ENCODE data around the gene DPAGT1. TPM values are rescaled to one million over a fixed set of nuclear protein-coding genes. Genes with fewer than 3 reads are reported as not detected.

The DPAGT1 gene
- total and polyA plus RNA-seq, 2 of the 8 experiments (the other 6 are each of a cell fraction or from before 2014, with no cell fraction given), result 59.8 to 236 TPM

GRCh38 chr11:119085437-119085847 lies 16.2 kb downstream of the DPAGT1 start:
- H4K91ac ChIP-seq (replicated peaks; ENCODE audit: insufficient read length, low read length), result no peak overlapping the region
- DNase-seq (ENCODE audit: low read depth in 1 of 2, low spot score in 2 of 2), result no peak
- H2BK15ac ChIP-seq (ENCODE audit: low read length), result 0 out of 2 replicates have a peak overlapping the region, but pooled peaks have one; percentile 1
- TF ChIP-seq RBBP5 (IDR thresholded peaks at IDR 0.05; ENCODE audit: borderline replicate concordance, low read depth, low read length), result no peak
- no peak for TF ChIP-seq USF2 (IDR thresholded peaks at IDR 0.05; ENCODE audit: low read length)
- TF ChIP-seq ATF3 (IDR thresholded peaks at IDR 0.05; ENCODE audit: insufficient read depth, low read depth, low read length), result no peak
- TF ChIP-seq ASH2L (IDR thresholded peaks at IDR 0.05; ENCODE audit: low read length), result peak; percentile 15
- peak overlapping the region; percentile 2; the same call in 1 of the 2 replicates for H2BK12ac ChIP-seq (ENCODE audit: low read depth, low read length)
- no peak overlapping the region; the same call in 1 of the 2 replicates for H3K18ac ChIP-seq (ENCODE audit: extremely low read depth, low read length)
- H3K79me1 ChIP-seq (ENCODE audit: low read depth, low read length), result peaks cover 9% of the 10 kb centered on the region
- ChIA-PET POLR2A (ENCODE audit: partially characterized antibody) (interaction anchor here (0.9 to 9.2 kb wide), 20 partner anchors 11 to 253 kb away, joined by 3 to 141 read pairs (median 6); partner anchors contain the start of genes ABCG4, C2CD2L, HINFP and HYOU1), CTCF (ENCODE audit: partially characterized antibody) (interaction anchor here (0.8 to 2.4 kb wide), 8 partner anchors 15 to 111 kb away, joined by 3 to 7 read pairs (median 4); partner anchors contain the start of gene HINFP)
- peaks cover 2 to 26% (median 9%) of the 10 kb centered on the region in 4 experiments; a peak in 7 of 8 replicates for H3K36me3 ChIP-seq (ENCODE audit: control insufficient read depth in 2 of 4, insufficient read depth in 4 of 4, low read length in 3 of 4)
- peak overlapping the region; percentile 80 for H3K56ac ChIP-seq (replicated peaks; ENCODE audit: insufficient read length, low read depth, low read length)
- H3K27ac ChIP-seq (ENCODE audit: low read depth, low read length), result peak overlapping the region; percentile 70
- H2BK120ac ChIP-seq (replicated peaks; ENCODE audit: low read depth, low read length), result no peak overlapping the region
- H4K8ac ChIP-seq (ENCODE audit: extremely low read depth, insufficient read depth, low read length), result peak overlapping the region; percentile 73
- H3K79me2 ChIP-seq (ENCODE audit: control insufficient read depth in 1 of 2, insufficient read depth in 2 of 2, low read length in 2 of 2), result peaks cover 3 to 18% of the 10 kb centered on the region in 2 experiments; a peak in 3 of 4 replicates
- no peaks in the 10 kb centered on the region for H3K9me3 ChIP-seq (ENCODE audit: insufficient read depth in 2 of 2, low read depth in 1 of 2, low read length in 1 of 2)
- peaks cover 0 to 1% of the 10 kb centered on the region in 2 experiments for H4K20me1 ChIP-seq (replicated peaks in 1 of 2; ENCODE audit: control insufficient read depth in 1 of 2, insufficient read depth in 2 of 2, low read length in 2 of 2)
- peak overlapping the region; percentile 89 to 90 for H3K4me2 ChIP-seq (ENCODE audit: insufficient read depth in 1 of 2, low read depth in 2 of 2, low read length in 2 of 2)
- peaks cover 7% of the 10 kb centered on the region; the same call in 1 of the 2 replicates for H3K23me2 ChIP-seq (ENCODE audit: low read depth, low read length)
- peak overlapping the region; percentile 76 to 92 (median 86) for H3K9ac ChIP-seq (replicated peaks in 1 of 4; ENCODE audit: extremely low read depth in 1 of 4, low read depth in 3 of 4, low read length in 3 of 4)
- H2BK5ac ChIP-seq (ENCODE audit: low read depth, low read length), result 0 out of 2 replicates have a peak overlapping the region, but pooled peaks have one; percentile 11
- no peak overlapping the region for H4K5ac ChIP-seq (ENCODE audit: insufficient read length, low read depth, low read length)
- H3K27me3 ChIP-seq (replicated peaks in 1 of 4; ENCODE audit: control insufficient read depth in 3 of 4, extremely low read depth in 1 of 4, insufficient read depth in 3 of 4, low read length in 3 of 4), result no peaks in the 10 kb centered on the region
- no peak overlapping the region for H3K23ac ChIP-seq (ENCODE audit: insufficient read length)
- no peak overlapping the region for H3K4ac ChIP-seq (replicated peaks; ENCODE audit: insufficient read length, low read depth, low read length)
- H3K4me1 ChIP-seq (replicated peaks in 1 of 4; ENCODE audit: control insufficient read depth in 3 of 4, insufficient read depth in 4 of 4, low read length in 3 of 4), result peaks cover 0 to 5% (median 2%) of the 10 kb centered on the region in 4 experiments; a peak in 2 of 7 replicates
- H3K4me3 ChIP-seq (ENCODE audit: extremely low read depth in 1 of 4, insufficient read depth in 2 of 4, low read depth in 3 of 4, low read length in 4 of 4), result peak overlapping the region; percentile 78 to 97 (median 86)
- no peak overlapping the region for H2BK20ac ChIP-seq (ENCODE audit: low read length)
- no peak for FAIRE-seq
- H2AK5ac ChIP-seq (ENCODE audit: low read depth, low read length), result peak overlapping the region; percentile 66; the same call in 1 of the 2 replicates
- WGBS, 2 experiments (ENCODE audit: extremely low coverage in 1 of 2, insufficient coverage in 1 of 2, insufficient read length in 1 of 2, insufficient replicate concordance in 2 of 2, low coverage in 1 of 2, low lambda C conversion rate in 2 of 2, missing lambda C conversion rate in 1 of 2), result 9% methylated on average over 13 of the region's 13 CpGs; no CpG with 5 or more reads in 1 of the 2 experiments
- no peak overlapping the region for H3K14ac ChIP-seq (ENCODE audit: insufficient read length)
- H2AFZ ChIP-seq (ENCODE audit: low read length), result peak overlapping the region; percentile 27; the same call in 1 of the 2 replicates
